Measurements from ENCODE around the gene BSN.

Gene BSN

DNA sequence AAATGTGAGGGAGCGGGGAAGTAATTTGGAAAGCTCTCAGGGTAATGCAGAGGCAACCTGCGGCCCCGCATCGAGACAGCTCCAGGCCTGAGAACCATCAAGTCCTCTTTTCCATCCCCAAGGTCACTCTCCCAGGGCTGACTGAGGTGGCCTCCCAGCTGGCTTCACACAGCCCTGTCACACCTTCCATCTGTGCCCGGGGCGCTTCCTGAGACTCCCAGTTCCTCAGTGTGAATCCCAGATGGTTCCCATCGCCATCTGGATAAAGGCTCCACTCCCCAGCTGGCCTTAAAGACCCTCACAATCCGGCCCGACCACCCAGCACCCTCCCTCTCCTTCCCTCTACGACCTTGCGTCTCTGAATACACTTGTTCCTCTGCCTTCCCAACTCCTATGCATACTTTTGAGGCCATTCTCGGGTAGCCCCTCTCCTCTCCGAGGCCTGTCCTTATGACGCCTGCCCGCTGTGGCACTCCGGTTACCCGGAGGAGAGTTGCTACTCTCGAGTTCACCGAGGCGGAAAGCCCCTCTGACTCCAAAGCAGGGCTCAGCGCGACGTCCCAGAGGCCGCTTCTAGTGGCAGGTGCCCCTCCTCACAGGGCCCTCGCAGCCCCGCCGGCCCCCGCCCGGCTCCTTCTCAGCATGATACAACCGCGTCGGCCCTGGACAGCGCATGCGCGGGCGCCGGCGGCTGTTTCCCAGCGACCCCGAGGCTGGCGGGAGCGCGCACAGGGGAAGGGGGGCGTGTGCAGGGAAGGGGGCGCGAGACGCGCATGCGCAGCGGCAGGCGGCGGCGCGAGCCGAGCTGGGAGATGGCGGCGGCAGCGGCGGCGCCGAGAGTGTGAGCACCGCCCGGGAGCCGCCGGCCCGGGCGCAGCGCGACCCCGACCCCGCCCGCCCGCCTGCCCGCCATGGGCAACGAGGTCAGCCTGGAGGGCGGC, at the start of gene BSN:
Gene BSN (plus strand): TSS at position 786 of the 941 bp plus-strand sequence. CDS start 126 bp downstream, at position 912.
- peak; percentile 92 for DNase-seq

DNA sequence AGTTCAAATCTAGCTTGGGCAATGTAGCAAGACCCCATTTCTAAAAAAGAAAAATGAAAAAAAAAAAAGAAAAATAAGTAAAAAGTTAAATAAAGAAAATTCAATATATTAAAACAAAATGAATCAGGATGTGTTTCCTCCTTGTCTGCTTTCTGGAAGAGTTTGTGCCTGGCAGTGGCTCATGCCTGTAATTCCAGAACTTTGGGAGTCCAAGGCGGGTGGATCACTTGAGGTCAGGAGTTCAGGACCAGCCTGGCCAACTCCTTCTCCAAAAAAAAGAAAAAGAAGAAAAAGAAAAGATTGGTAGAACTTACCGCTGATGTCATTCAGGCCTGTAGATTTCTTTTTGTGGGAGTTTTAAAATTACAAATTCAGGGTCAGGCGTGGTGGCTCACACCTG, 47.4 kb upstream of the BSN start:
- DNase-seq = no peak

GRCh38 chr3:49509028-49509561, 45.2 kb upstream of the BSN start:
- DNase-seq = no peak

- no peak for DNase-seq
Observed at GRCh38 chr3:49511639-49512038, 42.6 kb upstream of the BSN start.

DNA sequence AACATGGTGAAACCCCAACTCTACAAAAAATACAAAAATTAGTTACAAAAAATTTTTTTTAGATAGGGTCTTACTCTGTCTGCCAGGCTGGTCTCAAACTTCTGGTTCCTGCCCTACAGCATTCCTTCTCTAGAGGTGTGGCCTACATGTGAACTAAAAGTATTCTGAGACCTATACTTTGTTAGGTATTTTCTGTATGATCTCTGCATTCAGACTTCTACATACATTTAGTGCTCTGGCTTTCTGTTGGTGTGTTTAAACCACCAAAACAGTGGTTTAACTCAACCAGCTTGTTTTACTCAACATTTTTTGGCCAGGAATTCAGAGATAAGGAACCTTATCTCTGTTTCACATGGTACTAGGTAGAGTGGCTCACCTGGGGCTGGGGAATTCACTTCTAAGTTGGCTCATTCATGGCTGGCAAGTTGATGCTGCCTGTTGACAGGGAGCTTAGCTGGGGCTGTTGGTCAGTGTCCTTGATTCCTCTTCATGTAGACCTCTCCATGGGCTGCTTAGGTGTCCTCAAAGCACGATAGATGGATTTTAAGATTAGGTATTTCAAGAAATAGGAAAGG, 41.4 kb upstream of the BSN start:
- no peak for DNase-seq

DNA sequence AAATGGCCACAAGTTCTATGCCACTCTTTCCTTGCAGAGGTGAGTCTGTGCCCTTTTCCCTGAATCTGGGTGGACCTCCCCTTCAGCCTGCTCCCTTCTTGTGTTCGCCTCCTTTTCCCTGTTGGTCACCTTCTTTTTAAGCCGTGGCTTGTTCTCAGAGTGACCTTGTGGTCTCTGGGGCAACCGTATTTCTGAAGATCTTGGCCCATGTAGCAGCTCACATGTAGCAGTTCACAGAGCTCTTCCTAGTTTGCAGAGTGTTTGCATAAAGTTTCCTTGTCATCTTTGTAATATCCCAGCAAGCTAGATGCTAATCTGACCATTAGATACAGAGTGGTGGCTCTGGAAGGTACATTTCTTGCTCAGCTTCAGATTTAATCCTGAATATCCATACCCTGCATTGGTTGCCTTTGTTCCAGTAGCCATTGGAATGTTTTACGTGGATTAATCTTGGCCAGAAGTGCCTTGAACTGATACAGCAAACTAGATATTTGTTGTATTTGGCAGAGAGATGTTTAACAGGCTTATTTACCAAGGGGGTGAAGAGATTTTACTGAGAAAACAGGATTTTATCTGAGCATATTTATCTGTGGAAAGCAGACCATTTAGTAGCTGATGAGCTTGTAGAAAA, 40.7 kb upstream of the BSN start:
- DNase-seq = no peak

- no peak for DNase-seq
Observed at GRCh38 chr3:49518016-49518415, 36.3 kb upstream of the BSN start.

DNA sequence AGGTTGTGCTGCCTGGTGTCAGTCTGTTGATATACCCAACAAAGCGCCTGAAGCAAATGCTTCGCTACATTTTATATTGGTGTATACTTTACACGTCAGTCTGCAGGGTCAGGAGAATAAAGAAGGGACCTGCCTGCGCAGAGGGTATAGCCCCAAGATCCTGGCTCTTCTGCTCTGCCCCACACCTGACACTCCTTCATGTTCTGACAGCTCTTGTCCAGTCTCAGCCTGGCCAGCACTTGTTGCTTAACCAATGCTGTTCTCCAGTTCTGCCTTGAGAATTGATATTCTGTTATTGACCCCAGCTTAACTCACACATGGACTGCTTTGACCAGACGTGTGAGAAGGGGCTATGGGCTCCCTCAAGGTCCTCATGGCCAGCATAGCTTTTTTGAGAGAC, 35.8 kb upstream of the BSN start:
- DNase-seq = no peak

GRCh38 chr3:49519296-49519695, 35.0 kb upstream of the BSN start:
- no peak for DNase-seq

DNA sequence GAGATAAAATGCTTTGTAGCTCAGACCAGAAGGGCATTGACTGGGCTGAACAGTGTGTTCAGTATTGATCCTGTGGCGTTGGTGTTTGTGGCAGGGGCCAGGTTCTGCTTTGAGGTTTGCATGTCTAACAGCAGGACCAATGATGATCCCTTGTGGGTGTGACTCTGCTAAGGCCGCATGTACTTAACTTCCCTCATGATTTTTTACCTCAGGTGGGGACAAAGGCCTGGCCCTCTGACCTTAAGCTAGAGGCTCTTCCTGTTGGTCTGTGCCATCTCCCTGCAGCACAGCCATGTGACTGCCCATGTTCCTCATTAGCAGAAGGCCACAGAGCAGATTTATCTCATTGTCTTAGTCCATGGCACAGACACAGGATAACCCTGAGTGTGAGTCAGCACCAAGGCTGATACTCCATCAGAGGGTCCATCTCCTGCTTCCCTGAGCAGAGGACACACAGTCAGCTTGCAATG, 34.3 kb upstream of the BSN start:
- peak; percentile 47 for DNase-seq

DNA sequence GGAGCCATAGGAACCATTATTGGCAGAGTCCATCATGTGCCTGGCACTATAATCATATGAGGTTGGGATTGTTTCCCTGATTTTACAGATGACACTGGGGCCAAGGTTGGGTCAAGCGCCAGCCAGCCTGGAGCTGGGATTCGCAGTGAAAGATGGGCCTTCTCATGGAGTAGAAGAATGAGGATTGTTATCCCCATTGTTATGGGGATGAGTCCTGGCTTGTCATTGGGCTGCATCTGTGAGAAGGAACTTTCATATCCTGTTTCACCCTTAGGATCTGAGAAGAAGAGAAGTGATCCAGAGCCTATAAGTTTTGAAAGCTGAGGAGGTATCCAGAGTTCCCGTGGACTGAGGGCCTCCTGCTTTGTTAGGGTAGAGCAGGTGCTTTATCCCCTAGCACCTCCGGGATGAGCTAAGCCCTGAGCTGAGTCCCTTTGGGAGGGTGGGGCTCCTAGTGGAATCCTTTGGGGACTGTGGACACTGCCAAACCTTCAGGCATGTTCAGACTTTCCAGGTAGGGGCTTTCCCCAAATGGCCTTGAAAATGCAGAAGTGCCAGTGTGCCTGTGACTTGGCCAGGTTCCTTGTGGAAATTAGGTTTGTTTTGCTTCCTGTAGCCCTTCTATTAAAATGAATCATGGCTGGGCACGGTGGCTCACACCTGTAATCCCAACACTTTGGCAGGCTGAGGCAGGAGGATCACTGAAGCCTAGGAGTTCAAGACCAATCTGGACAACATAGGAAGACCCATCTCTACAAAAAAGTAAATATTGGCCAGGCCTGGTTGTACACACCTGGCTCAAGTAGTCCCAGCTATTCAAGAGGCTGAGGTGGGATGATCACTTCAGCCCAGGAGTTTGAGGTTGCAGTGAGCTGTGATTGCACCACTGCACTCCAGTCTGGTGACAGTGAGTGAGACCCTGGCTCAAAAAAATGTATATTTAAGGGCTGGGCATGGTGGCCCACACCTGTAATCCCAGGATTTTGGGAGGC, 30.2 kb upstream of the BSN start:
- DNase-seq = no peak

- no peak for DNase-seq
Observed at GRCh38 chr3:49529567-49529966, 24.7 kb upstream of the BSN start.

DNA sequence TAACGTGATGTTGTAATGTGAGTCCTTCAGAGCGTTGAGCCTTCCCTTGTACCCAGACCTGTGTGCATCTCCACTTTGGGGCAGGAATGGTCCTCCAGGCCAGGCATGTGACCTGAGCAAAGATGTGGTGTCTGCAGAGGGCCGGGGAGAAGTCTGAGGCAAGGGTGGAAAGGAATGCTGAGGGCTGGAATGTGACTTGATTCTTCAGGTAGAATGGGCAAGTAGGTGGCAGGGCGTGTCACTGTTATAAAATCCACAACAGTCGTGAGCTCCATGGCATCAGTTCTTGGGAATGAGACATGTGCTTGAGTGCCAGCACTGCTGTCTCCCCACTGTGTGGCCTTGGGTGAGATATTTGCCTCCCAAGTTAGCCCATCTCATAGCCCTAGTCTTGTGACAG, 24.0 kb upstream of the BSN start:
- no peak for DNase-seq

GRCh38 chr3:49530701-49531100, 23.6 kb upstream of the BSN start:
- no peak for DNase-seq

- no peak for DNase-seq
Observed at GRCh38 chr3:49531218-49531617, 23.1 kb upstream of the BSN start.

DNA sequence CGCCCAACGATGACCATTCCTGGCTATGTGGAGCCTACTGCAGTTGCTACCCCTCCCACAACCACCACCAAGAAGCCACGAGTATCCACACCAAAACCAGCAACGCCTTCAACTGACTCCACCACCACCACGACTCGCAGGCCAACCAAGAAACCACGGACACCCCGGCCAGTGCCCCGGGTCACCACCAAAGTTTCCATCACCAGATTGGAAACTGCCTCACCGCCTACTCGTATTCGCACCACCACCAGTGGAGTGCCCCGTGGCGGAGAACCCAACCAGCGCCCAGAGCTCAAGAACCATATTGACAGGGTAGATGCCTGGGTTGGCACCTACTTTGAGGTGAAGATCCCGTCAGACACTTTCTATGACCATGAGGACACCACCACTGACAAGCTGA, 22.6 kb upstream of the BSN start:
- DNase-seq = no peak

DNA sequence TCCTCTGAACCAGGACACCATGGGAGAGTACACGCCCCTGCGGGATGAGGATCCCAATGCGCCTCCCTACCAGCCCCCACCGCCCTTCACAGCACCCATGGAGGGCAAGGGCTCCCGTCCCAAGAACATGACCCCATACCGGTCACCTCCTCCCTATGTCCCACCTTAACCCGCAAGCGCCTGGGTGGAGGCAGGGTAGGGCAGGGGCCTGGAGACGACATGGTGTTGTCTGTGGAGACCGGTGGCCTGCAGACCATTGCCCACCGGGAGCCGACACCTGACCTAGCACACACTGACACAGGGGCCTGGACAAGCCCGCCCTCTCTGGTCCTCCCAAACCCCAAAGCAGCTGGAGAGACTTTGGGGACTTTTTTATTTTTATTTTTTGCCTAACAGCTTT, 21.2 kb upstream of the BSN start:
- DNase-seq = no peak

DNA sequence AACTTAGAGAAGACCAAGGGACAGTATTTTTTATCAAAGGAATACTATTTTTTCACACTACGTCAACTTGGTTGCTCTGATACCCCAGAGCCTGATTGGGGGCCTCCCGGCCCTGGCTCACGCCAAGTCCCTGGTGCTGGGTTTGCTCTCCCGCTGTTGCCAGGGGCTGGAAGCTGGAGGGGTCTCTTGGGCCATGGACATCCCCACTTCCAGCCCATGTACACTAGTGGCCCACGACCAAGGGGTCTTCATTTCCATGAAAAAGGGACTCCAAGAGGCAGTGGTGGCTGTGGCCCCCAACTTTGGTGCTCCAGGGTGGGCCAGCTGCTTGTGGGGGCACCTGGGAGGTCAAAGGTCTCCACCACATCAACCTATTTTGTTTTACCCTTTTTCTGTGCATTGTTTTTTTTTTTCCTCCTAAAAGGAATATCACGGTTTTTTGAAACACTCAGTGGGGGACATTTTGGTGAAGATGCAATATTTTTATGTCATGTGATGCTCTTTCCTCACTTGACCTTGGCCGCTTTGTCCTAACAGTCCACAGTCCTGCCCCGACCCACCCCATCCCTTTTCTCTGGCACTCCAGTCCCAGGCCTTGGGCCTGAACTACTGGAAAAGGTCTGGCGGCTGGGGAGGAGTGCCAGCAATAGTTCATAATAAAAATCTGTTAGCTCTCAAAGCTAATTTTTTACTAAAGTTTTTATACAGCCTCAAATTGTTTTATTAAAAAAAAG, 20.3 kb upstream of the BSN start:
- DNase-seq = no peak

DNA sequence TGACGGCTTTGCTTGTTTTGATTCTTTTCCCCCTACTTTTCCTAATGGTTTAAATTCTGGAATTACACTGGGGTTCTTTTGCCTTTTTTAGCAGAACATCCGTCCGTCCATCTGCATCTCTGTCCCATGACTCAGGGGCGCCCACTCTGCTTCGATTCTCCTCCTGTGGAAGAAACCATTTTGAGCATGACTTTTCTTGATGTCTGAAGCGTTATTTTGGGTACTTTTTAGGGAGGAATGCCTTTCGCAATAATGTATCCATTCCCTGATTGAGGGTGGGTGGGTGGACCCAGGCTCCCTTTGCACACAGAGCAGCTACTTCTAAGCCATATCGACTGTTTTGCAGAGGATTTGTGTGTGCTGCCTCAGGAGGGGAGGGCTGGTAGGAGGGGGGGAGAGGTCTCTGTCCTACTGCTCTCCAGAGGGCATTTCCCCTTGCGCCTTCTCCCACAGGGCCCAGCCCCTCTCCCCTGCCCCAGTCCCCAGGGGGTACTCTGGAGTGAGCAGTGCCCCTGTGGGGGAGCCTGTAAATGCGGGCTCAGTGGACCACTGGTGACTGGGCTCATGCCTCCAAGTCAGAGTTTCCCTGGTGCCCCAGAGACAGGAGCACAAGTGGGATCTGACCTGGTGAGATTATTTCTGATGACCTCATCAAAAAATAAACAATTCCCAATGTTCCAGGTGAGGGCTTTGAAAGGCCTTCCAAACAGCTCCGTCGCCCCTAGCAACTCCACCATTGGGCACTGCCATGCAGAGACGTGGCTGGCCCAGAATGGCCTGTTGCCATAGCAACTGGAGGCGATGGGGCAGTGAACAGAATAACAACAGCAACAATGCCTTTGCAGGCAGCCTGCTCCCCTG, 19.5 kb upstream of the BSN start:
- DNase-seq = no peak

Data from suppressor macrophage treated with lipopolysaccharide for 4 hours (primary cell).